HEK293T (cell line): ENCODE results near the gene ITGAX.

Source experiments
- ARNT ChIP-seq: fragments of 450-650 bp; IDR thresholded peaks from 2 replicates; pipeline ENCODE4 v1.6.1; 2017; ENCODE audit warnings: mild to moderate bottlenecking
- BHLHE40 ChIP-seq: fragments of 450-650 bp; IDR thresholded peaks from 2 replicates; pipeline ENCODE4 v1.6.1; 2016; ENCODE audit warnings: mild to moderate bottlenecking, moderate library complexity, borderline replicate concordance
- FOXA1 ChIP-seq: fragments of 450-650 bp; IDR thresholded peaks from 2 replicates; pipeline ENCODE4 v1.6.1; 2016; ENCODE audit warnings: mild to moderate bottlenecking
- FOXM1 ChIP-seq: fragments of 450-650 bp; IDR thresholded peaks from 2 replicates; pipeline ENCODE4 v1.6.1; 2017; ENCODE audit warnings: mild to moderate bottlenecking, borderline replicate concordance
- NFRKB ChIP-seq: fragments of 450-650 bp; IDR thresholded peaks from 2 replicates; pipeline ENCODE4 v1.6.1; 2016; ENCODE audit warnings: mild to moderate bottlenecking, moderate library complexity
- PKNOX1 ChIP-seq: fragments of 450-650 bp; IDR thresholded peaks from 2 replicates; pipeline ENCODE4 v1.6.1; 2016
- SP1 ChIP-seq: fragments of 450-650 bp; IDR thresholded peaks from 2 replicates; pipeline ENCODE4 v1.6.1; 2017
- TARDBP ChIP-seq: fragments of 450-650 bp; IDR thresholded peaks from 2 replicates; pipeline ENCODE4 v1.6.1; 2016
- ZNF384 ChIP-seq: fragments of 450-650 bp; IDR thresholded peaks from 2 replicates; pipeline ENCODE4 v1.6.1; 2016

- TF ChIP-seq FOXA1 (no peak), ARNT (no peak), TARDBP (no peak), BHLHE40 (no peak), SP1 (no peak), FOXM1 (no peak), PKNOX1 (no peak), ZNF384 (no peak), NFRKB (no peak)
Observed at GRCh38 chr16:31331141-31331764, 23.7 kb upstream of the ITGAX start.
